Loucy (cell line): Measurements from ENCODE around the gene GIPC2.
A peak's percentile ranks its signal among the peaks of the same experiment; 100 is the strongest.

Experiments used
- H2AFZ ChIP-seq: fragments of 200-600 bp; sonication (generic); 2 replicates; pipeline ENCODE4 v1.6.0; 2016; ENCODE audit warnings: antibody characterized with exemption, mild to moderate bottlenecking, low read length, moderate library complexity
- H3F3A ChIP-seq: fragments of 200-600 bp; 2 replicates; pipeline ENCODE4 v1.6.0; 2016; ENCODE audit warnings: antibody characterized with exemption, low read depth, mild to moderate bottlenecking
- H3K27me3 ChIP-seq: fragments of 200-600 bp; sonication (generic); 2 replicates; pipeline ENCODE4 v1.6.1; 2014; ENCODE audit warnings: low read length, mild to moderate bottlenecking; ENCODE audit not compliant: insufficient read depth, poor library complexity, severe bottlenecking
- H3K36me3 ChIP-seq: fragments of 200-600 bp; sonication (generic); 2 replicates; pipeline ENCODE4 v1.6.1; 2016; ENCODE audit warnings: low read length; ENCODE audit not compliant: insufficient read depth
- H3K4me1 ChIP-seq: fragments of 200-600 bp; sonication (generic); 2 replicates; pipeline ENCODE4 v1.5.1; 2014; ENCODE audit warnings: low read length, mild to moderate bottlenecking; ENCODE audit not compliant: insufficient read depth, poor library complexity, severe bottlenecking
- H3K4me2 ChIP-seq: fragments of 200-600 bp; sonication (generic); 2 replicates; pipeline ENCODE4 v1.6.0; 2014; ENCODE audit warnings: antibody characterized with exemption, low read length, low read depth, mild to moderate bottlenecking; ENCODE audit not compliant: poor library complexity, severe bottlenecking
- H3K4me3 ChIP-seq: fragments of 200-600 bp; sonication (generic); 2 replicates; pipeline ENCODE4 v1.5.1; 2014; ENCODE audit warnings: low read length, mild to moderate bottlenecking, mixed read lengths; ENCODE audit not compliant: poor library complexity, severe bottlenecking
- H3K79me2 ChIP-seq: fragments of 200-600 bp; sonication (generic); 2 replicates; pipeline ENCODE4 v1.6.1; 2014; ENCODE audit warnings: low read length; ENCODE audit not compliant: insufficient read depth
- H3K9ac ChIP-seq: fragments of 200-600 bp; sonication (generic); 2 replicates; pipeline ENCODE4 v1.6.0; 2014; ENCODE audit warnings: mild to moderate bottlenecking, low read depth, low read length, moderate library complexity; ENCODE audit not compliant: poor library complexity, severe bottlenecking
- H3K9me2 ChIP-seq: fragments of 200-600 bp; sonication (generic); replicated peaks from 2 replicates; pipeline ENCODE4 v1.6.1; 2016; ENCODE audit warnings: low read depth, low read length, mixed read lengths
- H3K9me3 ChIP-seq: fragments of 200-600 bp; sonication (generic); 2 replicates; pipeline ENCODE4 v1.6.1; 2014; ENCODE audit warnings: mild to moderate bottlenecking, antibody characterized with exemption, low read length, low read depth; ENCODE audit not compliant: insufficient read depth
- H4K20me1 ChIP-seq: fragments of 200-600 bp; sonication (generic); 2 replicates; pipeline ENCODE4 v1.6.0; 2014; ENCODE audit warnings: antibody characterized with exemption, low read length, mild to moderate bottlenecking; ENCODE audit not compliant: insufficient read depth, poor library complexity, severe bottlenecking
- CTCF ChIP-seq: fragments of 200-600 bp; sonication (generic); conservative IDR thresholded peaks from 2 replicates; pipeline ENCODE4 v1.5.1; 2014; ENCODE audit warnings: mild to moderate bottlenecking, antibody characterized with exemption, low read length
- EZH2phosphoT487 ChIP-seq: fragments of 200-600 bp; IDR thresholded peaks from 2 replicates; pipeline ENCODE4 v1.6.1; 2018; ENCODE audit warnings: antibody characterized with exemption, mild to moderate bottlenecking, moderate library complexity, borderline replicate concordance

Gene GIPC2

DNA sequence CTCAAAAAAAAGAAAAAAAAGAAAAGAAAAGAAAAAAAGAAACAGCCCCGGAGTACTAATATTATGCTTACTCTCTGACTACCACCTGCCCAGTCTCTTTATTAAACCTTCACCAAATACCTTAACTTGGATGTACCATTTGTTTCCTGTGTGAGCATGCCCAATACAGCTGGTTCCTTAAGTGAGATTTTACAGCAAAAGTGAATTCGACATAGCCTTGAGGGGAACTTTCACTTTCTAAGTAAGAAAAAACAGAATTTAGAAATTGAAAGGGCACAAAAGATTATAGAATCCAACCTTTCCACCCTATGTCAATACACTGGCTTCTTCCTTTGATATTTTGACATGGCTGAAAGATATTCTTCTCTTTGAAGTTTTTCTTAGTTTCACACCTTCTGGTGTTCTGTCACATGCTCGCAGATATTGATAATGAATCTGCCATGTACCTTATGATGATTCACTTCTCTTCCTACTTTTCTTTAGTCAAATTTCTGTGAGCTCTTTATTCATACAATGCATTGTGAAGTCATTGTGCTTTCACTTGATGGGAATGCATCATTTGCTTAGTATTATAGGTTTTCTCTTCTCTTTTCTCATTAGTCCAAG lies 5.2 kb upstream of the GIPC2 start:
- H3K4me1 ChIP-seq: no peaks in the 10 kb centered on the region
- H2AFZ ChIP-seq: peak overlapping the region; percentile 50; the same call in 1 of the 2 replicates
- H3K4me2 ChIP-seq: no peak overlapping the region
- no peaks in the 10 kb centered on the region for H3K36me3 ChIP-seq
- no peaks in the 10 kb centered on the region for H3K79me2 ChIP-seq
- H3K9me2 ChIP-seq: no peaks in the 10 kb centered on the region
- no peak overlapping the region for H3K4me3 ChIP-seq
- H3K9me3 ChIP-seq: no peaks in the 10 kb centered on the region
- no peak overlapping the region for H3K9ac ChIP-seq
- no peaks in the 10 kb centered on the region for H4K20me1 ChIP-seq
- no peaks in the 10 kb centered on the region for H3K27me3 ChIP-seq
- TF ChIP-seq CTCF (no peak), EZH2phosphoT487 (no peak)
- H3F3A ChIP-seq: no peaks in the 10 kb centered on the region

- H3K79me2 ChIP-seq: no peaks in the 10 kb centered on the region
- H3K36me3 ChIP-seq: no peaks in the 10 kb centered on the region
- no peaks in the 10 kb centered on the region for H3K9me3 ChIP-seq
- H3K27me3 ChIP-seq: no peaks in the 10 kb centered on the region
- H3K4me1 ChIP-seq: no peaks in the 10 kb centered on the region
- no peak for TF ChIP-seq EZH2phosphoT487
- no peak for TF ChIP-seq CTCF
- H3K9ac ChIP-seq: no peak overlapping the region
- no peak overlapping the region for H3K4me3 ChIP-seq
- no peaks in the 10 kb centered on the region for H3F3A ChIP-seq
- no peaks in the 10 kb centered on the region for H3K9me2 ChIP-seq
- H2AFZ ChIP-seq: no peak overlapping the region
- H3K4me2 ChIP-seq: no peak overlapping the region
- H4K20me1 ChIP-seq: no peaks in the 10 kb centered on the region
Measured at GRCh38 chr1:78043436-78043835, 2.3 kb upstream of the GIPC2 start.

DNA sequence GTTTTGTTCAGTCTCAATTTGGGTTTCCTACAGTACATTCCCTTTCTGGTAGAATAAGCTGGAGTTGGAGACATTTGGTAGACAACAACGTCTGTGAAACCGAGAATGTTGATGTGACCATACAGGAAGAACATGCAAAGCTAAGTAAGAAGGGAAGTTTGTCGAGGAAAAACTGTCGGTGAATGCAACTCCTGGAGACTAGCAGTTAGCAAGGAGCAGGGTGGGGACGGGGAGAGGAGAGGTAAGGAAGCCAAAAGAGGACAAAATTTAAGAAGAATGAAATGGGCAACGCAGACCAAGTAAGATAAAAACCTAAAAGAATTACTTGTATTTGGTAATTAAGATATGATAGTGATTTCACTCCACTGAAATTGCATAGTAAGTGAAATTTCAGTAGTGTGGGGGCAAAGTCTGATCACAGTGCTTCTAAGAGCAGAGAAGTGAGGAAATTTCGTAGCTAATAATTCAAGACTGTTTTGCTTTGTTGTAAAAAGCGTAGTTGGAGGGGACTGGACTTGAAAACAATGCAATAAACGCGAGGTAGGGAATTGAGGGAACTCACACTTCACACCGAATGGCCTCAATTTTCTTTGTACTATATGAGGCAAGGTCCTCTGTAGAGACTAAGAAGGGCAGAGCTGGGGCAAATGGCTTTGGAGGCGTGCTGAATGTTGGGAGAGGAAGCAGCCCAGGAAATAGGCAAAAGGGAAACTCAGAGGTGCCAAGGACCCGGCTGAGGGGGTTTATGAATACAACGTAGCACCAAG lies 787 bp upstream of the GIPC2 start:
- H3K9ac ChIP-seq: no peak overlapping the region
- no peaks in the 10 kb centered on the region for H3K36me3 ChIP-seq
- no peak overlapping the region for H2AFZ ChIP-seq
- H3K9me2 ChIP-seq: no peaks in the 10 kb centered on the region
- no peaks in the 10 kb centered on the region for H3K9me3 ChIP-seq
- no peaks in the 10 kb centered on the region for H3K79me2 ChIP-seq
- TF ChIP-seq EZH2phosphoT487 (no peak), CTCF (no peak)
- H3F3A ChIP-seq: no peaks in the 10 kb centered on the region
- no peaks in the 10 kb centered on the region for H3K27me3 ChIP-seq
- H3K4me2 ChIP-seq: no peak overlapping the region
- H4K20me1 ChIP-seq: no peaks in the 10 kb centered on the region
- H3K4me1 ChIP-seq: no peaks in the 10 kb centered on the region
- no peak overlapping the region for H3K4me3 ChIP-seq
